ENCODE measurements around the gene ST3GAL5.

ST3GAL5 gene

GRCh38 chr2:85908506-85908905 lies 19.7 kb upstream of the ST3GAL5 start:
- H3K4me3 ChIP-seq (replicated peaks; ENCODE audit: low read depth, low read length) = no peak overlapping the region
- TF ChIP-seq CTCF (IDR thresholded peaks at IDR 0.05; ENCODE audit: low read depth, low read length, missing control alignments) = no peak
- DNase-seq (ENCODE audit: extremely low read depth, low read depth) = no peak

- no peak for TF ChIP-seq CTCF (IDR thresholded peaks at IDR 0.05; ENCODE audit: low read depth, low read length, missing control alignments)
- DNase-seq (ENCODE audit: extremely low read depth, low read depth) = no peak
- H3K4me3 ChIP-seq (replicated peaks; ENCODE audit: low read depth, low read length) = no peak overlapping the region
These were observed 18.9 kb upstream of the ST3GAL5 start for GRCh38 chr2:85907671-85908157.

- TF ChIP-seq CTCF (IDR thresholded peaks at IDR 0.05; ENCODE audit: low read depth, low read length, missing control alignments) = no peak
- no peak for DNase-seq (ENCODE audit: extremely low read depth, low read depth)
- H3K4me3 ChIP-seq (replicated peaks; ENCODE audit: low read depth, low read length) = no peak overlapping the region
These were observed 18.0 kb upstream of the ST3GAL5 start for GRCh38 chr2:85906748-85907147.

- no peak overlapping the region for H3K4me3 ChIP-seq (replicated peaks; ENCODE audit: low read depth, low read length)
- no peak for TF ChIP-seq CTCF (IDR thresholded peaks at IDR 0.05; ENCODE audit: low read depth, low read length, missing control alignments)
- no peak for DNase-seq (ENCODE audit: extremely low read depth, low read depth)
These were observed 17.1 kb upstream of the ST3GAL5 start for GRCh38 chr2:85905891-85906290.

GRCh38 chr2:85905187-85905666 lies 16.4 kb upstream of the ST3GAL5 start:
- H3K4me3 ChIP-seq (replicated peaks; ENCODE audit: low read depth, low read length) = no peak overlapping the region
- TF ChIP-seq CTCF (IDR thresholded peaks at IDR 0.05; ENCODE audit: low read depth, low read length, missing control alignments) = no peak
- DNase-seq (ENCODE audit: extremely low read depth, low read depth) = no peak

GRCh38 chr2:85903849-85904248 lies 15.1 kb upstream of the ST3GAL5 start:
- no peak for DNase-seq (ENCODE audit: extremely low read depth, low read depth)
- H3K4me3 ChIP-seq (replicated peaks; ENCODE audit: low read depth, low read length) = no peak overlapping the region
- TF ChIP-seq CTCF (IDR thresholded peaks at IDR 0.05; ENCODE audit: low read depth, low read length, missing control alignments) = no peak

GRCh38 chr2:85902496-85902895 lies 13.7 kb upstream of the ST3GAL5 start:
- no peak for TF ChIP-seq CTCF (IDR thresholded peaks at IDR 0.05; ENCODE audit: low read depth, low read length, missing control alignments)
- no peak for DNase-seq (ENCODE audit: extremely low read depth, low read depth)
- no peak overlapping the region for H3K4me3 ChIP-seq (replicated peaks; ENCODE audit: low read depth, low read length)
